Neural cell (in vitro differentiated cells): Measurements from ENCODE around the gene SLC25A27. TPM values are rescaled to one million over a fixed set of nuclear protein-coding genes. Genes with fewer than 3 reads are reported as not detected.

Source experiments
- H2AFZ ChIP-seq: fragments of 200-600, 300-800 bp; sonication (generic), shearing (Covaris generic); 2 replicates; pipeline ENCODE4 v1.6.0; 2014; ENCODE audit warnings: low read depth, mild to moderate bottlenecking, antibody characterized with exemption, low read length, moderate library complexity
- H3F3A ChIP-seq: fragments of 200-600 bp; shearing (Covaris generic); 2 replicates; pipeline ENCODE4 v1.6.1; 2016; ENCODE audit warnings: mild to moderate bottlenecking, moderate library complexity, mixed read lengths, antibody characterized with exemption, low read length; ENCODE audit not compliant: insufficient read depth, poor library complexity, severe bottlenecking
- H3K27ac ChIP-seq: fragments of 200-600, 300-800 bp; sonication (generic), shearing (Covaris generic); 2 replicates; pipeline ENCODE4 v1.5.1; 2014; ENCODE audit warnings: mild to moderate bottlenecking, low read length, moderate library complexity
- H3K27me3 ChIP-seq: fragments of 300-800, 200-600 bp; sonication (generic), shearing (Covaris generic); 2 replicates; pipeline ENCODE4 v1.6.0; 2014; ENCODE audit warnings: mild to moderate bottlenecking, low read depth, low read length, moderate library complexity; ENCODE audit not compliant: insufficient read depth
- H3K36me3 ChIP-seq: fragments of 300-800, 200-600 bp; sonication (generic), shearing (Covaris generic); 2 replicates; pipeline ENCODE4 v1.5.1; 2014; ENCODE audit warnings: mild to moderate bottlenecking, antibody characterized with exemption, low read length, moderate library complexity; ENCODE audit not compliant: insufficient read depth
- H3K4me2 ChIP-seq: fragments of 300-800, 200-600 bp; sonication (generic), shearing (Covaris generic); 2 replicates; pipeline ENCODE4 v1.6.0; 2014; ENCODE audit warnings: mild to moderate bottlenecking, low read length
- H3K4me3 ChIP-seq: fragments of 300-800, 200-600 bp; sonication (generic), shearing (Covaris generic); 2 replicates; pipeline ENCODE4 v1.5.1; 2014; ENCODE audit warnings: mild to moderate bottlenecking, low read length, moderate library complexity
- H3K79me2 ChIP-seq: fragments of 200-600 bp; shearing (Covaris generic); replicated peaks from 2 replicates; pipeline ENCODE4 v1.6.0; 2014; ENCODE audit warnings: mild to moderate bottlenecking, low read length, moderate library complexity; ENCODE audit not compliant: insufficient read depth
- H3K9ac ChIP-seq: fragments of 300-800, 200-600 bp; sonication (generic), shearing (Covaris generic); 2 replicates; pipeline ENCODE4 v1.6.1; 2016; ENCODE audit warnings: mild to moderate bottlenecking, low read length, mixed read lengths
- H3K9me2 ChIP-seq: fragments of 200-600 bp; shearing (Covaris generic); 2 replicates; pipeline ENCODE4 v1.6.1; 2016; ENCODE audit warnings: mild to moderate bottlenecking, low read length, mixed read lengths; ENCODE audit not compliant: insufficient read depth
- H3K9me3 ChIP-seq: fragments of 200-600, 300-800 bp; sonication (generic), shearing (Covaris generic); 2 replicates; pipeline ENCODE4 v1.6.1; 2016; ENCODE audit warnings: mild to moderate bottlenecking, mixed run types, low read length, moderate library complexity, mixed read lengths
- H4K20me1 ChIP-seq: fragments of 200-600 bp; shearing (Covaris generic); 2 replicates; pipeline ENCODE4 v1.6.1; 2016; ENCODE audit warnings: mild to moderate bottlenecking, mixed run types; ENCODE audit not compliant: insufficient read depth
- EP300 ChIP-seq: fragments of 450-650 bp; conservative IDR thresholded peaks from 2 replicates; pipeline ENCODE4 v1.6.1; 2014; ENCODE audit warnings: antibody characterized with exemption, mild to moderate bottlenecking, moderate library complexity; ENCODE audit not compliant: poor library complexity, severe bottlenecking
- EZH2 ChIP-seq: fragments of 200-600, 300-800 bp; shearing (Covaris generic), sonication (generic); IDR thresholded peaks from 2 replicates; pipeline ENCODE4 v1.6.1; 2014; ENCODE audit warnings: antibody characterized with exemption, low read length, borderline replicate concordance, mild to moderate bottlenecking; ENCODE audit not compliant: insufficient read depth, poor library complexity, severe bottlenecking
- MXI1 ChIP-seq: fragments of 450-650 bp; conservative IDR thresholded peaks from 2 replicates; pipeline ENCODE4 v1.6.1; 2014; ENCODE audit warnings: antibody characterized with exemption, mild to moderate bottlenecking; ENCODE audit not compliant: poor library complexity, severe bottlenecking
- POLR2AphosphoS5 ChIP-seq: IDR thresholded peaks from 2 replicates; pipeline ENCODE4 v1.6.1; 2012
- RAD21 ChIP-seq: fragments of 450-650 bp; conservative IDR thresholded peaks from 2 replicates; pipeline ENCODE4 v1.6.1; 2014; ENCODE audit warnings: antibody characterized with exemption, mild to moderate bottlenecking, moderate library complexity
- SMC3 ChIP-seq: fragments of 450-650 bp; conservative IDR thresholded peaks from 2 replicates; pipeline ENCODE4 v1.6.1; 2014; ENCODE audit warnings: antibody characterized with exemption, mild to moderate bottlenecking, moderate library complexity; ENCODE audit not compliant: poor library complexity
- TAF1 ChIP-seq: IDR thresholded peaks from 2 replicates; pipeline ENCODE4 v1.6.1; 2012; ENCODE audit warnings: low read depth
- polyA plus RNA-seq: library from polyadenylated mRNA; depleted of rRNA; stranded (reverse); fragments of >200 nt; gene quantifications from 2 replicates; pipeline ENCODE4 v1.2.3, GENCODE V29; 2014
- TF ChIP-seq, protein P1 (sequence below): fragments of 450-650 bp; IDR thresholded peaks from 2 replicates; pipeline ENCODE4 v1.5.1; 2014; ENCODE audit warnings: antibody characterized with exemption, mild to moderate bottlenecking, moderate library complexity; ENCODE audit not compliant: poor library complexity, severe bottlenecking
- TF ChIP-seq, protein P2 (sequence below): IDR thresholded peaks from 2 replicates; pipeline ENCODE4 v1.6.1; 2012; ENCODE audit warnings: borderline replicate concordance

SLC25A27 gene
- polyA plus RNA-seq, 1 donor from 2014 or later: 44.5 TPM

DNA sequence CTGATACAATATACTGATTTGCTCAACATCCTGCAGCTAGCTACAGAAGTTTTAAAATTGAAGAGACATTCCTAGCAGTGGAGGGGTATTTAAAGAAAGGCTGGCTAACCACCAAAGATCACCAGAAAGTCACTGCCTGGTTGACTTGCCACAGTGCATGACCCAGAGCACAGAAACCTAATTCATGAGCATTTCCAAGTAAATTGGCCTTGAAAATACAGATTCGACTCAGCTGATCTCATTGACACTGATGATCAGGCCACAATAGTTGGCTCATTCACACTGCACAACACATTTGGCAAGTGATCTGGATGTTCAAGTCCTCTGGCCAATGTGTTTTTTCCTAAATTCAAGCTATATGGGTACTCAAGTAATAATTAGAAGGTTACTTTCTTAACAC is 21.6 kb downstream of the SLC25A27 start:
- Histone ChIP-seq H3K79me2 (no peaks in the 10 kb centered on the region), H3K9ac (no peak overlapping the region), H3K4me2 (no peak overlapping the region), H2AFZ (no peak overlapping the region), H3K27me3 (no peaks in the 10 kb centered on the region), H4K20me1 (no peaks in the 10 kb centered on the region), H3F3A (no peaks in the 10 kb centered on the region), H3K27ac (no peak overlapping the region), H3K9me2 (no peaks in the 10 kb centered on the region), H3K4me3 (no peak overlapping the region), H3K9me3 (no peaks in the 10 kb centered on the region), H3K36me3 (no peaks in the 10 kb centered on the region)
- TF ChIP-seq, protein P1, sequence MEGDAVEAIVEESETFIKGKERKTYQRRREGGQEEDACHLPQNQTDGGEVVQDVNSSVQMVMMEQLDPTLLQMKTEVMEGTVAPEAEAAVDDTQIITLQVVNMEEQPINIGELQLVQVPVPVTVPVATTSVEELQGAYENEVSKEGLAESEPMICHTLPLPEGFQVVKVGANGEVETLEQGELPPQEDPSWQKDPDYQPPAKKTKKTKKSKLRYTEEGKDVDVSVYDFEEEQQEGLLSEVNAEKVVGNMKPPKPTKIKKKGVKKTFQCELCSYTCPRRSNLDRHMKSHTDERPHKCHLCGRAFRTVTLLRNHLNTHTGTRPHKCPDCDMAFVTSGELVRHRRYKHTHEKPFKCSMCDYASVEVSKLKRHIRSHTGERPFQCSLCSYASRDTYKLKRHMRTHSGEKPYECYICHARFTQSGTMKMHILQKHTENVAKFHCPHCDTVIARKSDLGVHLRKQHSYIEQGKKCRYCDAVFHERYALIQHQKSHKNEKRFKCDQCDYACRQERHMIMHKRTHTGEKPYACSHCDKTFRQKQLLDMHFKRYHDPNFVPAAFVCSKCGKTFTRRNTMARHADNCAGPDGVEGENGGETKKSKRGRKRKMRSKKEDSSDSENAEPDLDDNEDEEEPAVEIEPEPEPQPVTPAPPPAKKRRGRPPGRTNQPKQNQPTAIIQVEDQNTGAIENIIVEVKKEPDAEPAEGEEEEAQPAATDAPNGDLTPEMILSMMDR: no peak
- TF ChIP-seq MXI1 (no peak), TAF1 (no peak), RAD21 (no peak), EZH2 (no peak), EP300 (no peak), POLR2AphosphoS5 (no peak), SMC3 (no peak)
- TF ChIP-seq, protein P2, sequence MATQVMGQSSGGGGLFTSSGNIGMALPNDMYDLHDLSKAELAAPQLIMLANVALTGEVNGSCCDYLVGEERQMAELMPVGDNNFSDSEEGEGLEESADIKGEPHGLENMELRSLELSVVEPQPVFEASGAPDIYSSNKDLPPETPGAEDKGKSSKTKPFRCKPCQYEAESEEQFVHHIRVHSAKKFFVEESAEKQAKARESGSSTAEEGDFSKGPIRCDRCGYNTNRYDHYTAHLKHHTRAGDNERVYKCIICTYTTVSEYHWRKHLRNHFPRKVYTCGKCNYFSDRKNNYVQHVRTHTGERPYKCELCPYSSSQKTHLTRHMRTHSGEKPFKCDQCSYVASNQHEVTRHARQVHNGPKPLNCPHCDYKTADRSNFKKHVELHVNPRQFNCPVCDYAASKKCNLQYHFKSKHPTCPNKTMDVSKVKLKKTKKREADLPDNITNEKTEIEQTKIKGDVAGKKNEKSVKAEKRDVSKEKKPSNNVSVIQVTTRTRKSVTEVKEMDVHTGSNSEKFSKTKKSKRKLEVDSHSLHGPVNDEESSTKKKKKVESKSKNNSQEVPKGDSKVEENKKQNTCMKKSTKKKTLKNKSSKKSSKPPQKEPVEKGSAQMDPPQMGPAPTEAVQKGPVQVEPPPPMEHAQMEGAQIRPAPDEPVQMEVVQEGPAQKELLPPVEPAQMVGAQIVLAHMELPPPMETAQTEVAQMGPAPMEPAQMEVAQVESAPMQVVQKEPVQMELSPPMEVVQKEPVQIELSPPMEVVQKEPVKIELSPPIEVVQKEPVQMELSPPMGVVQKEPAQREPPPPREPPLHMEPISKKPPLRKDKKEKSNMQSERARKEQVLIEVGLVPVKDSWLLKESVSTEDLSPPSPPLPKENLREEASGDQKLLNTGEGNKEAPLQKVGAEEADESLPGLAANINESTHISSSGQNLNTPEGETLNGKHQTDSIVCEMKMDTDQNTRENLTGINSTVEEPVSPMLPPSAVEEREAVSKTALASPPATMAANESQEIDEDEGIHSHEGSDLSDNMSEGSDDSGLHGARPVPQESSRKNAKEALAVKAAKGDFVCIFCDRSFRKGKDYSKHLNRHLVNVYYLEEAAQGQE: no peak

DNA sequence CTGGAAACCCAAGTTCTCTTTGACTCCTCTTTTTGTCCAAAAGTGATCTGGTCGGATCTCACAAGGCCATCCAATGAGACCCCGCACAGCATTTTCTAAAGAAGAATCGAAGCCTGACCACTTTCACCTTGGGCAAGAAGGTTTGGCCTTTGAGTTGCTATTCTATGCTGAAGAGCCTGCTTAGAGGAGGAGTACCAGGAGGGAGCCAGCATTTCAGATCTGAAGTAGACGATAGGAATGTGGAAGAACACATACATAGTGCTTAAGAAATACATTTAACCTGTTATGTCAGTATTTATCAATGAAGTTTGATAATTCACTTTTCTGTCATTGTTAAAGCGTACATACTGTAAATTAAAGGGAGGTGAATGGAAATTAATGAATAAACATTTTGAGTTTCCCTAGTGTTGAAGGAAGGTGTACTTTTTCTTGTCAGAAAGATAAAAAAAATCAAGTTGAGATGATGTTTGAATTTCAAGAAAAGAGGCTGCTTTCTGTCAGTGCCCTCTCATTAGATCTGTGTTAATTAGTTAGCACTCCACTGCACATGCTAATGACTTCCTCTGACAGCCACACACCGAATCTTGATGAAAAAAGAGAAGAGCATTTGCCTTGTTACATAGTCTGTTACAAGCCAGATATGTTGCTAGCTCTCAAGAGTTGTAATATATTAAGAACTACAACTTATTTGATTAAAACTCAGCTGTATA is 24.0 kb downstream of the SLC25A27 start:
- no peak overlapping the region for H2AFZ ChIP-seq
- TF ChIP-seq EZH2: no peak
- no peak for TF ChIP-seq MXI1
- TF ChIP-seq RAD21: no peak
- no peak for TF ChIP-seq SMC3
- TF ChIP-seq, protein P1: no peak

More for the DNA sequence above, 24.0 kb downstream of the SLC25A27 start:
- Histone ChIP-seq H3K27ac (no peak overlapping the region), H3K4me3 (no peak overlapping the region), H3K36me3 (no peaks in the 10 kb centered on the region), H3K9ac (no peak overlapping the region), H4K20me1 (no peaks in the 10 kb centered on the region), H3K9me3 (no peaks in the 10 kb centered on the region), H3K27me3 (no peaks in the 10 kb centered on the region), H3K4me2 (no peak overlapping the region), H3K9me2 (no peaks in the 10 kb centered on the region), H3F3A (no peaks in the 10 kb centered on the region), H3K79me2 (no peaks in the 10 kb centered on the region)
